GM12878 (cell line): ENCODE data around the gene HS3ST1. TPM values are rescaled to one million over a fixed set of nuclear protein-coding genes. Genes with fewer than 3 reads are reported as not detected.

Source experiments
- ATAC-seq: fragments of 200-7000 bp; cut with Tn5 transposase; 3 replicates; pipeline ENCODE4 v1.9.1; 2020; ENCODE audit warnings: mild to moderate bottlenecking, moderate library complexity
- BruUV-seq: library from RNA; stranded (reverse); fragments of 400-500 nt; replicated peaks from 2 replicates; lab custom pipeline; 2021; lab: Mats Ljungman, UMichigan
- CTCF ChIA-PET: fragments of 300-600 bp; sonication (Branson Sonifier 250); formaldehyde crosslinking; extraction: SDS; loops from one replicate; lab custom pipeline; 2021; ENCODE audit warnings: inconsistent platforms; lab: Yijun Ruan, JAX
- POLR2A ChIA-PET: fragments of 350-600 bp; formaldehyde crosslinking; extraction: SDS; loops from one replicate; lab custom pipeline; 2021; ENCODE audit warnings: inconsistent platforms; lab: Charles Lee
- RAD21 ChIA-PET: fragments of 300-600 bp; sonication (Branson Sonifier 250); formaldehyde crosslinking; loops from one replicate; lab custom pipeline; 2023; ENCODE audit warnings: antibody characterized with exemption; ENCODE audit not compliant: unreplicated experiment; lab: Charles Lee
- SMC1A ChIA-PET: fragments of 300-600 bp; sonication (Branson Sonifier 250); formaldehyde crosslinking; loops from one replicate; lab custom pipeline; 2023; ENCODE audit not compliant: unreplicated experiment, uncharacterized antibody; lab: Charles Lee
- DNase-seq: peaks from one replicate; pipeline ENCODE4 v3.0.0-alpha.2; 2011; ENCODE audit warnings: low read depth, low spot score
- FAIRE-seq: peaks from 3 replicates; lab custom pipeline; 2011; peaks lifted over from hg19 to GRCh38; lab: Jason Lieb, UNC
- H2AFZ ChIP-seq: 2 replicates; pipeline ENCODE4 v1.6.0; 2011; ENCODE audit warnings: low read depth, low read length, control low read depth; ENCODE audit not compliant: control insufficient read depth
- H3K27ac ChIP-seq: 2 replicates; pipeline ENCODE4 v1.5.1; 2011; ENCODE audit warnings: control low read depth; ENCODE audit not compliant: control insufficient read depth, insufficient read depth
- H3K27me3 ChIP-seq, 2 experiments: replicated peaks in 1 of 2; 2 replicates each; pipeline versions ENCODE4 v1.6.0 to v1.6.1; 2011; ENCODE audit warnings: low read length in 1 of 2; ENCODE audit not compliant: control insufficient read depth in 2 of 2, insufficient read depth in 2 of 2
- H3K36me3 ChIP-seq, 2 experiments: 2 replicates each; pipeline ENCODE4 v1.5.1; 2011; ENCODE audit warnings: low read length in 1 of 2; ENCODE audit not compliant: control insufficient read depth in 2 of 2, insufficient read depth in 2 of 2
- H3K4me1 ChIP-seq: 2 replicates; pipeline ENCODE4 v1.6.1; 2011; ENCODE audit warnings: mild to moderate bottlenecking, low read length, moderate library complexity, mixed read lengths; ENCODE audit not compliant: control insufficient read depth, insufficient read depth
- H3K4me2 ChIP-seq: 2 replicates; pipeline ENCODE4 v1.6.0; 2011; ENCODE audit warnings: control low read depth; ENCODE audit not compliant: control insufficient read depth, insufficient read depth
- H3K4me3 ChIP-seq: fragments of 200-600 bp; sonication (generic); 2 replicates; pipeline ENCODE4 v1.5.1; 2016
- H3K79me2 ChIP-seq: 2 replicates; pipeline ENCODE4 v1.6.0; 2011; ENCODE audit warnings: low read length; ENCODE audit not compliant: control insufficient read depth, insufficient read depth
- H3K9ac ChIP-seq: 2 replicates; pipeline ENCODE4 v1.8.0; 2011; ENCODE audit warnings: low read length, control low read depth, mixed read lengths; ENCODE audit not compliant: control insufficient read depth, insufficient read depth
- H3K9me3 ChIP-seq: replicated peaks from 3 replicates; pipeline ENCODE4 v1.5.1; 2011; ENCODE audit warnings: mild to moderate bottlenecking, low read length; ENCODE audit not compliant: control insufficient read depth, insufficient read depth
- H4K20me1 ChIP-seq: 2 replicates; pipeline ENCODE4 v1.6.0; 2011; ENCODE audit not compliant: control insufficient read depth, insufficient read depth
- CEBPB ChIP-seq, 2 experiments: fragments of 150-350 bp in 1 of 2; IDR thresholded peaks; 2 replicates each; pipeline ENCODE4 v1.6.1; 2012 to 2014; ENCODE audit warnings: low read depth in 2 of 2, low read length in 2 of 2, borderline replicate concordance in 1 of 2, inconsistent platforms in 1 of 2
- CTCF ChIP-seq, 3 experiments: IDR thresholded peaks in 2 of 3; conservative IDR thresholded peaks in 1 of 3; 2 replicates each; pipeline ENCODE4 v1.5.1; 2011; ENCODE audit warnings: low read depth in 3 of 3, low read length in 3 of 3, mild to moderate bottlenecking in 3 of 3, control low read depth in 2 of 3, moderate library complexity in 2 of 3, inconsistent platforms in 1 of 3, mixed read lengths in 1 of 3; ENCODE audit not compliant: control insufficient read depth in 2 of 3, insufficient read depth in 1 of 3; ENCODE audit errors: extremely low read depth in 1 of 3
- ESRRA ChIP-seq: IDR thresholded peaks from 2 replicates; pipeline ENCODE4 v1.6.1; 2012; ENCODE audit warnings: mild to moderate bottlenecking, low read length, improper control_type of control experiment
- IRF4 ChIP-seq: IDR thresholded peaks from 2 replicates; pipeline ENCODE4 v1.6.1; 2011; ENCODE audit warnings: low read depth, low read length
- MYC ChIP-seq: IDR thresholded peaks from 2 replicates; pipeline ENCODE4 v1.6.1; 2011; ENCODE audit warnings: mild to moderate bottlenecking, low read length, moderate library complexity, inconsistent platforms; ENCODE audit not compliant: insufficient read depth, insufficient replicate concordance, insufficient read length, severe bottlenecking
- RAD51 ChIP-seq: fragments of 450-650 bp; IDR thresholded peaks from 2 replicates; pipeline ENCODE4 v1.6.1; 2016; ENCODE audit warnings: moderate library complexity, mild to moderate bottlenecking, inconsistent platforms
- SPI1 ChIP-seq: IDR thresholded peaks from 2 replicates; pipeline ENCODE4 v1.6.1; 2011; ENCODE audit warnings: low read depth, mild to moderate bottlenecking, low read length, moderate library complexity, borderline replicate concordance; ENCODE audit not compliant: insufficient read depth
- WGBS: methylation state at CpG from one replicate; pipeline ENCODE4 v1.1.6; 2016; ENCODE audit warnings: low lambda C conversion rate; ENCODE audit not compliant: insufficient replicate concordance, insufficient coverage; ENCODE audit errors: missing lambda C conversion rate; 5-methylcytosine and 5-hydroxymethylcytosine counted together
- in situ Hi-C: fragments of 300-500 bp; cut with MboI; formaldehyde crosslinking; loops from 9 replicates; pipeline ENCODE4 v1.14.3; 2018; ENCODE audit warnings: mixed read lengths
- intact Hi-C: fragments of 100-400 bp; cut with micrococcal nuclease; formaldehyde crosslinking; loops from one replicate; pipeline ENCODE4 v1.14.2; 2022; ENCODE audit not compliant: unreplicated experiment
- polyA plus RNA-seq, 11 experiments: library from polyadenylated mRNA; depleted of rRNA in 4 of 11; unstranded in 6 of 11; stranded (reverse) in 5 of 11; fragments of >200 nt; fragmentation: Nextera tagmentation in 4 of 11; fragmentation: Illumina TruSeq in 1 of 11; extraction: Ambion mirVana in 4 of 11; extraction: Trizol in 1 of 11; gene quantifications; 1 replicate in 1 of 11; 2 replicates in 10 of 11; pipeline versions ENCODE4 v1.2.1 to v1.2.3, GENCODE V29; 2011 to 2016; ENCODE audit warnings: inconsistent platforms in 2 of 11, missing spikeins in 2 of 11, low read depth in 1 of 11
- total RNA-seq, 4 experiments: library from RNA; depleted of rRNA in 3 of 4; stranded (reverse); fragments of >200 nt in 3 of 4; fragmentation: Illumina TruSeq in 1 of 4; extraction: Trizol in 1 of 4; gene quantifications; 2 replicates each; pipeline versions ENCODE4 v1.2.1 to v1.2.3, GENCODE V29; 2013 to 2021

HS3ST1 gene
- total and polyA plus RNA-seq, 10 of the 15 experiments (the other 5 are each of a cell fraction or from before 2014, with no cell fraction given), result 0.03 to 0.65 (median 0.13) TPM

- Histone ChIP-seq H3K27me3 (peaks cover 2 to 8% of the 10 kb centered on the region in 2 experiments), H4K20me1 (no peaks in the 10 kb centered on the region), H3K4me1 (peaks cover 8% of the 10 kb centered on the region; the same call in 1 of the 2 replicates), H3K27ac (no peak overlapping the region)
- CTCF ChIA-PET, result interaction anchor here (1.4 to 1.6 kb wide), 2 partner anchors 876 to 879 kb away, joined by 3 read pairs; no protein-coding TSS in a partner anchor
- POLR2A ChIA-PET, result no interaction called here
- WGBS, result 75% methylated on average over 4 of the region's 4 CpGs
- SMC1A ChIA-PET, result interaction anchor here (1.0 kb wide), 1 partner anchor 193 kb away, joined by 3 read pairs; no protein-coding TSS in a partner anchor
- no peak for TF ChIP-seq SPI1
- TF ChIP-seq CEBPB (IDR thresholded peaks at IDR 0.05; ENCODE audit: borderline replicate concordance in 1 of 2, low read depth in 2 of 2, low read length in 2 of 2), result no peak
- TF ChIP-seq, all 136 proteins: peak for 0
- ATAC-seq (no peak), FAIRE-seq (no peak), DNase-seq (no peak)
- Histone ChIP-seq H3K36me3 (no peaks in the 10 kb centered on the region), H2AFZ (no peak overlapping the region), H3K9me3 (no peaks in the 10 kb centered on the region), H3K79me2 (no peaks in the 10 kb centered on the region), H3K4me3 (no peak overlapping the region), H3K4me2 (no peak overlapping the region), H3K9ac (no peak overlapping the region)
- RAD21 ChIA-PET, result interaction anchor here (0.7 kb wide), 1 partner anchor 410 kb away, joined by 3 read pairs; no protein-coding TSS in a partner anchor
- BruUV-seq, result no TSS peak
- in situ Hi-C loops, result no loop called here
- intact Hi-C loops, result no loop called here
These were observed 2.4 kb upstream of the HS3ST1 start for GRCh38 chr4:11431111-11431510.

DNA sequence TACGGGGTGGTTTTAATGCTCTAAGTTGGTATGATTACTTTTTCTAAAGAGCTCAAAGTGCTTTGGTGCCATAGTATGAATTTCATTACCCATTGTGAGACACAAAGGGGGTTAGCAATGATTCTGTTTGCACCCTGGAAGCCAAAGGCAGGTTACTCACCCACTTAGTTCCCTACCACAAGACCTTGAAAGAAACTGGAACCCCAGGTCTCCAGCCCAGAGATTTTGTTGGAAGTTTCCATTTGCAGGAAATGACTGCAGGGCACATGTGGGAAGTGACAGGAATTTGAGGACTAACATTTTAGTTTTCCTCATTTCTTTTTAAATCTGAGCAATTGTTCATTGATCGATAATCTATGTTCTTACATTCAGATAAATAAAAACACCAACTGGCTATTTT is 1.8 kb upstream of the HS3ST1 start:
- peaks cover 2% of the 10 kb centered on the region; the same call in 1 of the 2 replicates for H3K4me1 ChIP-seq
- H3K27me3 ChIP-seq, result peaks cover 2 to 8% of the 10 kb centered on the region in 2 experiments
- 85% methylated on average over 2 of the region's 2 CpGs for WGBS
- no peak overlapping the region for H3K9ac ChIP-seq
- in situ Hi-C loops (no loop called here), intact Hi-C loops (no loop called here)
- no peak for ATAC-seq
- TF ChIP-seq RAD51 (no peak), IRF4 (no peak), MYC (no peak), ESRRA (no peak), CTCF (IDR thresholded peaks at IDR 0.05 in 2 of 3, conservative IDR thresholded peaks at IDR 0.05 in 1 of 3; ENCODE audit: control insufficient read depth in 2 of 3, extremely low read depth in 1 of 3, insufficient read depth in 1 of 3, low read depth in 3 of 3, low read length in 3 of 3) (no peak)
- no peak for DNase-seq
- FAIRE-seq, result no peak
- BruUV-seq, result no TSS peak
- ChIA-PET CTCF (interaction anchor here (1.4 to 1.7 kb wide), 3 partner anchors 857 to 879 kb away, joined by 3 to 4 read pairs (median 3); no protein-coding TSS in a partner anchor), SMC1A (interaction anchor here (0.6 to 1.0 kb wide), 2 partner anchors 193 to 581 kb away, joined by 3 read pairs; no protein-coding TSS in a partner anchor), POLR2A (no interaction called here), RAD21 (interaction anchor here (0.7 kb wide), 1 partner anchor 410 kb away, joined by 3 read pairs; no protein-coding TSS in a partner anchor)
- H2AFZ ChIP-seq, result no peak overlapping the region
- no peak overlapping the region for H3K4me3 ChIP-seq
- H4K20me1 ChIP-seq, result no peaks in the 10 kb centered on the region
- no peaks in the 10 kb centered on the region for H3K9me3 ChIP-seq
- H3K79me2 ChIP-seq, result no peaks in the 10 kb centered on the region
- no peaks in the 10 kb centered on the region for H3K36me3 ChIP-seq
- H3K4me2 ChIP-seq, result no peak overlapping the region
- H3K27ac ChIP-seq, result no peak overlapping the region
